Measurements from ENCODE around the gene COX7A1.
"Not testable (repeated sequence)": the region's sequence is repeated elsewhere in the genome, so short reads cannot be mapped to it uniquely, and the experiment has no call there.

Gene COX7A1

GRCh38 chr19:36152352-36153091, at the start of gene COX7A1:
TSS of gene COX7A1 (minus strand) at chr19:36152447. CDS start at chr19:36152407, 40 bp downstream.
- intact Hi-C loops (cut with DNase I) = no loop called here
- DNase-seq = peak in 9 of 10 donors; percentile 36 to 93 (median 49)

DNA sequence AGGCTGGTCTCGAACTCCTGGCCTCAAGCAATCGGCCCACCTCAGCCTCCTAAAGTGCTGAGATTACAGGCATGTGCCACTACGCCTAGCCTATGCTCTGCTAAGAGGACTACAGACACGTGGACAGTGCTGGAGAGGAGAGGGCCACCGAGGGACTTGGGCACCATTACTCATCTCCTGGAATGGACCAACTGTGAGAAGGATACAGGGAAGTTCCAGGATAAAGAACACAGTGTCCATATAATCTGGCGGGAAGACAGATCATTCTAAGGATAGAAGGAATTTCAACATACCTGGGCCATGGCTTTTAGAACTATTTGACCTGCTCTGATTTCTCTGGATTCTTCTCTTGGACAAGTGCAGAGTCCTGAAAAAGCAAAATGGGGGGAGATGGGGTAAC, 49.4 kb upstream of the COX7A1 start:
- DNase-seq = peak in 1 of 10 donors; percentile 35
- intact Hi-C loops (cut with DNase I) = no loop called here

- intact Hi-C loops (cut with DNase I) = no loop called here
Measured at GRCh38 chr19:36198119-36198518, 45.9 kb upstream of the COX7A1 start.

DNA sequence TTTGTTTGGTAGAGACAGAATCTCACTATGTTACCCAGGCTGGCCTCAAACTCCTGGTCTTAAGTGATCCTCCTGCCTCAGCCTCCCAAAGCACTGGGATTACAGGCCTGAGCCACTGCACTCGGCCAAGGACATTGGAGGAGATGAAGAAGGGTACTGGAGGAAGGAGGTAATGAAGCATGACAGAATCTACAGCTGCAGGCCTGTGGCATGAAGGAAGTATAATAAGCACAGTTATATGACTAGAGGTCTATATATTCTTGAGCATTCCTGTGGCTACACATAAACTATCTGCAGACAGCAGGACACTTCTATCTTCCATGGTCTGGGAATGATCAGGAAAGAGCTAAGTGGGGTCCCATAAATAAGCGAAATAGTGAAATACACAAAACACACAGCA, 44.0 kb upstream of the COX7A1 start:
- intact Hi-C loops (cut with DNase I) = no loop called here
- DNase-seq = no peak

More at GRCh38 chr19:36198119-36198518, 45.9 kb upstream of the COX7A1 start:
- DNase-seq = peak in 1 of 10 donors; percentile 28

GRCh38 chr19:36186722-36187121, 34.5 kb upstream of the COX7A1 start:
- intact Hi-C loops (cut with DNase I) = not testable (repeated sequence)
- DNase-seq = peak in 1 of 10 donors; percentile 53

DNA sequence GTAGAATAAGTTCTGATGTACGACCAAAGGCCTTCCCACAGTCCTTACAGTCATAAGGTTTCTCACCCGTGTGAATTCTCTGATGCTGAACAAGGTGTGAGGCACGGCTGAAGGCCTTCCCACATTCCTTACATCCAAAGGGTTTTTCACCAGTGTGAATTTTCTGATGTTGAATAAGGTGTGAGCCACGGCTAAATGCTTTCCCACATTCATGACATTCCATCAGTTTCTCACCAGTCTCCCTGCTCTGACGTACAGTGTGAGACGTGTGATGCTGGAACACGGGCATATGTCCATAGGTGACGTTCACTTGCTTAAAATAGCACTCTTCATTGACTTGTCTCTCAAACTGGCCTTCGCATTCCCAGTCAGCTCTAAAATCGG, 31.0 kb upstream of the COX7A1 start:
- no peak for DNase-seq
- intact Hi-C loops (cut with DNase I) = no loop called here

GRCh38 chr19:36182612-36183244, 30.5 kb upstream of the COX7A1 start:
- peak in 1 of 10 donors; percentile 8 for DNase-seq
- intact Hi-C loops (cut with DNase I) = no loop called here

DNA sequence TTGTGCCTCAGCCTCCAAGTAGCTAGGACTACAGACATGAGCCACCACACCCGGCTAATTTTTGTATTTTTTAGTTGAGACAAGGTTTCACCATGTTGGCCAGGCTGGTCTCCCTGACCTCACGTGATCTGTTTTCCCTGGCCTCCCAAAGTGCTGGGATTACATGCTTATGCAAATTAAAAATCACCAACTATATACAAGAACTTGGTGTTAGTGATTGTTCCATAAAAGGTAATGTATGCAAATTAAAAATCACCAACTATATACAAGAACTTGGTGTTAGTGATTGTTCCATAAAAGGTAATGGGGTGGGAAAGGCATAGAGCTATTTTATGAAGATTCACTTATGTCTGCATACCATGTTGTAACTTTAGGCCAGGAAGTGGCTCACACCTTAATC, 26.8 kb upstream of the COX7A1 start:
- intact Hi-C loops (cut with DNase I) = loop anchor here (10.0 kb wide), 1 partner anchor 224 kb away; no protein-coding TSS in a partner anchor
- DNase-seq = peak in 1 of 10 donors; percentile 5

DNA sequence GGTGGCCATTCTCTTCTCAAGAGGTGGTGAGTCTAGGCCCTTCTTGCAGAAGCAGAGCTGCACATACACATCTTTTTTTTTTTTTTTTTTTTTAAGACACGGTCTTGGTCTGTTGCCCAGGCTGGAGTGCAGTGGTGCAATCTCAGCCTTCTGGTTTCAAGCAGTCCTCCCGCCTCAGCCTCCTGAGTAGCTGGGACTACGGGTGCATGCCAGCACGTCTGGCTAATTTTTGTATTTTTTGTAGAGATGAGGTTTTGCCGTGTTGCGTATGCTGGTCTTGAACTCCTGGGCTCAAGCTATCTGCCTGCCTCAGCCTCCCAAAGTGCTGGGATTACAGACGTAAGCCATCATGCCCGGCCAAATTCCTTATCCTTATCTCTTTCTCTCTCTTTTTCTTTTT, 21.6 kb upstream of the COX7A1 start:
- peak in 2 of 10 donors; percentile 2 to 29 for DNase-seq
- intact Hi-C loops (cut with DNase I) = loop anchor here (10.0 kb wide), 1 partner anchor 219 kb away; no protein-coding TSS in a partner anchor

- intact Hi-C loops (cut with DNase I) = loop anchor here (10.0 kb wide), 1 partner anchor 218 kb away; no protein-coding TSS in a partner anchor
- peak in 2 of 10 donors; percentile 48 to 62 for DNase-seq
Measured at GRCh38 chr19:36172852-36173251, 20.6 kb upstream of the COX7A1 start.

- peak in 1 of 10 donors; percentile 22 for DNase-seq
- intact Hi-C loops (cut with DNase I) = no loop called here
Measured at GRCh38 chr19:36169084-36169760, 17.0 kb upstream of the COX7A1 start.

DNA sequence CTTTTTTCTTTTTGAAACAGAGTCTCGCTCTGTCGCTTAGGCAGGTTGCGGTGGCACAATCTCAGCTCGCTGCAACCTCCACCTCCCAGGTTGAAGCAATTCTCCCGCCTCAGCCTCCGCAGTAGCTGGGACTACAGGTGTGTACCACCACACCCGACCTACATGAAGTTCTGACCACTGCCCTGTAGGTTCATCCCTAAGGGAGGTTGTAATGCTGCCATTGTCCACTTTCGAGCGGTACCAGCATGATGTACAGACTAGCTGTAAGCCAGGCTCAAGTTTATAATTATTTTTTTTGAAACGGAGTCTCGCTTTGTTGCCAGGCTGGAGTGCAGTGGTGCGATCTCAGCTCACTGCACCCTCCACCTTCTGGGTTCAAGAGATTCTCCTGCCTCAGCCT, 11.6 kb upstream of the COX7A1 start:
- DNase-seq = peak in 1 of 10 donors; percentile 28
- intact Hi-C loops (cut with DNase I) = no loop called here

DNA sequence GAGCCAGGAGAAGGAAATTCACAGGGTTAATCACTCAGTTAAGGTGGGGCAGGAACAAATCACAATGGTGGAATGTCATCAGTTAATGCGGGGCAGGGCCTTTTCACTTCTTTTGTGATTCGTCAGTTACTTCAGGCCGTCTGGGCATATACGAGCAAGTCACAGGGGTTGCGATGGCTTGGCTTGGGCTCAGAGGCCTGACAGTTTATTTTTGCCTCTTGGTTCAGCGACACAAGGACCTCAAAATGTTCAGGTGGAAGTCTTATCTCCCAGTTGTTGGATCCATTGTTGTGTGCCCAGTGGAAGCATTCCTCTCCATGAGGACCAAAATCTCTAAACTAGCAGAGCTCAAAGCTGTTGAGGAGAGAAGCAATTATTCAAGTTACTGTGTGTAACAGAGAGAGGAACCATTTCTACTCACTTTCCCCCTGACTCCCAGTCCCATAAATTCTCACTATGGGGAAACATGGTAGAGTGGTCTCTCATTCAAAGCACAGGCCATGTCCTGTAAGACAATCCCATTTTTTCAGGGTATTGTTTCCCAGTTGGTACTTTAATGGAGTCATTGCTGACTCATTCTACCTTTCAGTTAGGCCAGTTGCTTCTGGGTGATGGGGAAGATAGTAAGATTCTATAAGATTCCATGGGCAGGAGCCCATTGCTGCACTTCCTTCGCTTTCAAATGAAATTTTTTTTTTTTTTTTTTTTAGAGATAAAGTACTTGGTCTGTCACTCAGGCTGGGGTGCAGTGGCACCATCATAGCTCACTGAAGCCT, 8.8 kb upstream of the COX7A1 start:
- DNase-seq = peak in 2 of 10 donors; percentile 7 to 44
- intact Hi-C loops (cut with DNase I) = no loop called here

GRCh38 chr19:36153126-36153525, 879 bp upstream of the COX7A1 start:
- intact Hi-C loops (cut with DNase I) = no loop called here
- DNase-seq = peak in 2 of 10 donors; percentile 55 to 67

DNA sequence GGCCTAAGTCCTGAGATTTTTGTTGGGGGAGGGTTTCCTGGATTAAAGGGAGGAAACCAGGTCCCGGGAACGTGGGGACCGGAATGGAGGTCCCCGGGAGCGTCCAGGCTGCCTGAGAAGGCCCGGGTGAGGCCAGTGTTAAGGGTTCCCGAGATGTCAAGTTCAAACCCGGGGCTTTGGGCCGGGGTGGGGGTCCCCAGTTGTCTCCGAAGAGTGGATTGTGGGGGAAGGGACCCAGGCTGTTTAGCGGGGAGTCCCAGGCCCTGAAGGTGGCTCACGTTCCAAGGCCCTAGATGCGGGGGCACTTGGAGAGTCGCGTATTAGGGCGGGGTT, 262 bp downstream of the COX7A1 start:
- peak in 2 of 10 donors; percentile 66 to 80 for DNase-seq
- intact Hi-C loops (cut with DNase I) = no loop called here

DNA sequence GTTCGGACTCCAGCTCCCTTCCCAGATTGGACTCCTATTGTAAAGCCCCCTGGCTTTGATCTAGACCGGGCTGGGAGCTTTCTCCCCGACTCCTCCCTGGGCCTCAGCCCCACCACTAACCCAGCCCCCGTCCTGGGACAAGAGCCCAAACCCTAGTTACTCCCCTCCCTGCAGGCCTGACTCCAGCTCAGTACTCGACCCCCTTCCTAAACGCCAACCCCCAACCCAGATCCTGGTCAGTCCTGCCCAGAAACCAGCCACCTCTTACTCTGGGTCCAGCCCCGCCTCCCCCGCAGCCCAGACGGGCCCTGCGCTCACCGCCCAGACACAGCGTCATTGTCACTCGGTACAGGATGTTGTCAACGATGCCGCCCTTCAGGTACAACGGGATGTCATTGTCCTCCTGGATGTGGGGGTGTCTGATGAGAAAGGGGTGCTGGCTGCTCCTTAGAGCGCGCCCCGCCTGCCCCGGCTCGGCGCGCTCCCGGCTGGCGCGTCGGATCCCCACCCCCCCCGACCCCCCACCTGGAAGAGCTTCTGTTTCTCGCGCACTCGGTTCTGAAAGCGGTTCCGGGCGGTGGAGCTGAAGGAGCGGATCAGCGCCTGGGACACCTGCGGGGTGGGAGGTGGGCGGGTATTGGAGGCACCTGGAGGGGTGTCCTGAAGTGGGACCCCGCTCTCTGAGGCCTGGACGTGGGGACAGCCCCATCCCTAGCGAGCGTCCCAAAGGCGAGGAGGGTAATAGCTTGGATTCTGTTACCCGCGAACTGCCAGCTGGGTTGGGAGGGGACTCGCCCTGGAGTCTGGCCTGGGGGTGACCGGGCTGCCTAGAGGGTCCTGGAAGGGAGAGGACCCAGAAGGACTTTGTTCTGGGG, 866 bp downstream of the COX7A1 start:
- intact Hi-C loops (cut with DNase I) = no loop called here
- peak in 4 of 10 donors; percentile 28 to 88 (median 76) for DNase-seq

- intact Hi-C loops (cut with DNase I) = no loop called here
- peak in 2 of 10 donors; percentile 54 to 67 for DNase-seq
Measured at GRCh38 chr19:36150586-36150985, 1.7 kb downstream of the COX7A1 start.

- intact Hi-C loops (cut with DNase I) = no loop called here
- DNase-seq = peak in 2 of 10 donors; percentile 63 to 64
Measured at GRCh38 chr19:36149673-36150406, 2.4 kb downstream of the COX7A1 start.

DNA sequence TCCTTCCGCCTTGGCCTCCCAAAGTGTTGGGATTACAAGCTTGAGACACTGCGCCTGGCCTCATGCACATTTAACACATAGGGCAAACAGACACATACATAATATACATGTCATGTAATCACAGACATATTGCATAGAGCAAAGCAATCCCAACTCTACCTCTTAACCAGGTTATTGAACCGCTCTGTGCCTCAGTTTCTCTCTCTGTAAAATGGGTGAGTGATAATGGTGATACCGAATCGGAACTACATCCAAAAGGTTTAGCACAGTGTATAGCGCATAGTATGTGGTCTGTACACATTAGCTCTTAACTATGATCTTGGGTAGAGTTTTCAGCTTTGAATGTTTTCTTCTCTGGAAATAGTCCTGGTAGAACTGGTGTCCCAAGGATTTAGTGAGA, 7.6 kb downstream of the COX7A1 start:
- peak in 1 of 10 donors; percentile 35 for DNase-seq
- intact Hi-C loops (cut with DNase I) = no loop called here

Data from posterior cingulate gyrus (tissue), 11 donors.